Endothelial cell of umbilical vein (primary cell): Measurements from ENCODE around the gene C10orf71. TPM values are rescaled to one million over a fixed set of nuclear protein-coding genes. Genes with fewer than 3 reads are reported as not detected.

Source experiments
- BruUV-seq: library from RNA; stranded (reverse); fragments of 400-500 nt; replicated peaks from 2 replicates; lab custom pipeline; 2021; lab: Mats Ljungman, UMichigan
- CTCF ChIA-PET: fragments of 300-600, 350-600 bp; sonication (Branson Sonifier 250); formaldehyde crosslinking; loops from one replicate; lab custom pipeline; 2021; ENCODE audit warnings: antibody characterized with exemption, inconsistent platforms; lab: Charles Lee
- POLR2A ChIA-PET: fragments of 300-600, 350-600 bp; sonication (Branson Sonifier 250); formaldehyde crosslinking; loops from one replicate; lab custom pipeline; 2021; ENCODE audit warnings: antibody characterized with exemption, inconsistent platforms; lab: Charles Lee
- DNase-seq: peaks from one replicate; pipeline ENCODE4 v3.0.0-alpha.2; 2011; ENCODE audit warnings: low read depth, low spot score
- FAIRE-seq: peaks from 2 replicates; lab custom pipeline; 2011; peaks lifted over from hg19 to GRCh38; lab: Jason Lieb, UNC
- H2AFZ ChIP-seq: 2 replicates; pipeline ENCODE4 v1.6.0; 2012; ENCODE audit warnings: low read depth, low read length, control low read depth, inconsistent platforms
- H3K27ac ChIP-seq: 2 replicates; pipeline ENCODE4 v1.5.1; 2011; ENCODE audit warnings: low read depth, mild to moderate bottlenecking, control low read depth, low read length, moderate library complexity; ENCODE audit not compliant: insufficient read depth
- H3K27me3 ChIP-seq, 2 experiments: 2 replicates each; pipeline versions ENCODE4 v1.6.0 to v1.6.1; 2011; ENCODE audit warnings: low read length in 2 of 2, mixed read lengths in 1 of 2; ENCODE audit not compliant: control insufficient read depth in 2 of 2, insufficient read depth in 2 of 2
- H3K36me3 ChIP-seq, 2 experiments: 2 replicates in 1 of 2; 3 replicates in 1 of 2; pipeline ENCODE4 v1.5.1; 2011; ENCODE audit warnings: low read length in 2 of 2, mild to moderate bottlenecking in 1 of 2, moderate library complexity in 1 of 2; ENCODE audit not compliant: control insufficient read depth in 2 of 2, insufficient read depth in 2 of 2; ENCODE audit errors: extremely low read depth in 1 of 2
- H3K4me1 ChIP-seq: 3 replicates; pipeline ENCODE4 v1.5.1; 2011; ENCODE audit warnings: mild to moderate bottlenecking, low read length; ENCODE audit not compliant: control insufficient read depth, insufficient read depth; ENCODE audit errors: extremely low read depth
- H3K4me2 ChIP-seq: 2 replicates; pipeline ENCODE4 v1.6.1; 2011; ENCODE audit warnings: low read length, control low read depth, mixed read lengths; ENCODE audit not compliant: insufficient read depth
- H3K4me3 ChIP-seq, 3 experiments: fragments of 200-600 bp in 1 of 3; sonication (generic), shearing (Covaris generic) in 1 of 3; replicated peaks in 1 of 3; 2 replicates each; pipeline ENCODE4 v1.5.1; 2011 to 2016; ENCODE audit warnings: control low read depth in 3 of 3, low read length in 3 of 3, mild to moderate bottlenecking in 2 of 3, inconsistent platforms in 1 of 3, low read depth in 1 of 3, moderate library complexity in 1 of 3; ENCODE audit not compliant: insufficient read depth in 1 of 3
- H3K79me2 ChIP-seq: 2 replicates; pipeline ENCODE4 v1.6.0; 2012; ENCODE audit warnings: low read length, inconsistent platforms; ENCODE audit not compliant: control insufficient read depth, insufficient read depth
- H3K9ac ChIP-seq: replicated peaks from 2 replicates; pipeline ENCODE3; 2011; ENCODE audit warnings: low read length, control low read depth; ENCODE audit not compliant: insufficient read depth; ENCODE audit errors: extremely low read depth
- H3K9me1 ChIP-seq: replicated peaks from 3 replicates; pipeline ENCODE4 v1.6.0; 2011; ENCODE audit warnings: mild to moderate bottlenecking, low read length; ENCODE audit not compliant: control insufficient read depth, insufficient read depth; ENCODE audit errors: extremely low read depth
- H3K9me3 ChIP-seq: replicated peaks from 2 replicates; pipeline ENCODE4 v1.5.1; 2012; ENCODE audit warnings: low read length, inconsistent platforms; ENCODE audit not compliant: control insufficient read depth, insufficient read depth
- H4K20me1 ChIP-seq: replicated peaks from 2 replicates; pipeline ENCODE3; 2011; ENCODE audit warnings: mild to moderate bottlenecking, low read length; ENCODE audit not compliant: control insufficient read depth, insufficient read depth; ENCODE audit errors: extremely low read depth
- EZH2 ChIP-seq: IDR thresholded peaks from 2 replicates; pipeline ENCODE4 v1.6.1; 2012; ENCODE audit warnings: borderline replicate concordance, low read depth, mild to moderate bottlenecking, moderate library complexity, low read length, inconsistent platforms; ENCODE audit not compliant: severe bottlenecking
- FOS ChIP-seq: IDR thresholded peaks from 2 replicates; pipeline ENCODE4 v1.6.1; 2011; ENCODE audit warnings: mild to moderate bottlenecking, low read length, moderate library complexity, borderline replicate concordance; ENCODE audit not compliant: insufficient read depth
- GATA2 ChIP-seq: IDR thresholded peaks from 2 replicates; pipeline ENCODE4 v1.7.0; 2011; ENCODE audit warnings: low read depth, mild to moderate bottlenecking, moderate library complexity, mixed read lengths, low read length; ENCODE audit not compliant: insufficient read length, insufficient read depth
- JUN ChIP-seq: IDR thresholded peaks from 2 replicates; pipeline ENCODE4 v1.6.1; 2011; ENCODE audit warnings: borderline replicate concordance, low read depth; ENCODE audit not compliant: insufficient read length, insufficient read depth
- MYC ChIP-seq: IDR thresholded peaks from one replicate; pipeline ENCODE4 v1.6.1; 2011; ENCODE audit warnings: mild to moderate bottlenecking, low read depth, low read length
- POLR2A ChIP-seq: IDR thresholded peaks from 2 replicates; pipeline ENCODE4 v1.6.1; 2012; ENCODE audit warnings: low read depth, mild to moderate bottlenecking, control low read depth, low read length
- POLR2AphosphoS5 ChIP-seq: IDR thresholded peaks from 2 replicates; pipeline ENCODE4 v1.6.1; 2012; ENCODE audit warnings: low read depth, mild to moderate bottlenecking, control low read depth, low read length, moderate library complexity; ENCODE audit not compliant: insufficient read depth
- dilution Hi-C: fragments of 300-500 bp; cut with MboI; formaldehyde crosslinking; loops from one replicate; pipeline ENCODE4 v1.15.0; 2019; ENCODE audit warnings: low sequenced_read_pairs; ENCODE audit not compliant: extremely low pct_ligation_motif_present
- intact Hi-C: fragments of 100-400 bp; cut with micrococcal nuclease; formaldehyde crosslinking; loops from one replicate; pipeline ENCODE4 v1.10.0; 2022
- polyA plus RNA-seq, 4 experiments: library from polyadenylated mRNA; depleted of rRNA in 3 of 4; stranded (reverse) in 3 of 4; unstranded in 1 of 4; fragments of >200 nt; gene quantifications; 2 replicates each; pipeline versions ENCODE4 v1.2.1 to v1.2.3, GENCODE V29; 2011 to 2012; ENCODE audit warnings: missing spikeins in 1 of 4
- total RNA-seq: library from RNA; stranded (reverse); gene quantifications from 2 replicates; pipeline ENCODE4 v1.2.3, GENCODE V29; 2021
- TF ChIP-seq, protein P1 (sequence below): IDR thresholded peaks from 2 replicates; pipeline ENCODE4 v1.6.1; 2011; ENCODE audit not compliant: insufficient read depth, insufficient read length
- TF ChIP-seq, protein P2 (sequence below), 2 donors: IDR thresholded peaks; 1 replicate in 1 of 2; 2 replicates in 1 of 2; pipeline ENCODE4 v1.5.1; 2011; ENCODE audit warnings: low read length in 2 of 2, mild to moderate bottlenecking in 2 of 2, moderate library complexity in 2 of 2, control low read depth in 1 of 2, inconsistent platforms in 1 of 2, low read depth in 1 of 2; ENCODE audit not compliant: insufficient read depth in 1 of 2; ENCODE audit errors: extremely low read depth in 1 of 2

Gene C10orf71
- total and polyA plus RNA-seq, 2 donors (not counting 3 experiments of a cell fraction or from before 2014, with no cell fraction given): not detected

- DNase-seq: no peak
- CTCF ChIA-PET: interaction anchor here (0.9 to 1.5 kb wide), 3 partner anchors 13 to 34 kb away, joined by 3 to 7 read pairs (median 3); no protein-coding TSS in a partner anchor
- H3K9ac ChIP-seq: no peak overlapping the region
- no peaks in the 10 kb centered on the region for H3K9me1 ChIP-seq
- H3K79me2 ChIP-seq: no peaks in the 10 kb centered on the region
- intact Hi-C loops: no loop called here
- H4K20me1 ChIP-seq: no peaks in the 10 kb centered on the region
- no peaks in the 10 kb centered on the region for H3K36me3 ChIP-seq
- POLR2A ChIA-PET: no interaction called here
- peaks cover 7% of the 10 kb centered on the region for H3K4me1 ChIP-seq
- H3K4me3 ChIP-seq: no peak overlapping the region
- FAIRE-seq: no peak
- H3K9me3 ChIP-seq: no peaks in the 10 kb centered on the region
- H2AFZ ChIP-seq: no peak overlapping the region
- H3K27me3 ChIP-seq: peaks cover 2 to 14% of the 10 kb centered on the region in 2 experiments
- no peak overlapping the region for H3K4me2 ChIP-seq
- dilution Hi-C loops: no loop called here
- no peak overlapping the region for H3K27ac ChIP-seq
- TF ChIP-seq GATA2 (no peak), FOS (no peak), POLR2A (no peak), JUN (no peak), EZH2 (no peak), MYC (no peak), POLR2AphosphoS5 (no peak)
- TF ChIP-seq, protein P1, sequence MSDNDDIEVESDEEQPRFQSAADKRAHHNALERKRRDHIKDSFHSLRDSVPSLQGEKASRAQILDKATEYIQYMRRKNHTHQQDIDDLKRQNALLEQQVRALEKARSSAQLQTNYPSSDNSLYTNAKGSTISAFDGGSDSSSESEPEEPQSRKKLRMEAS: no peak
- TF ChIP-seq, protein P2, sequence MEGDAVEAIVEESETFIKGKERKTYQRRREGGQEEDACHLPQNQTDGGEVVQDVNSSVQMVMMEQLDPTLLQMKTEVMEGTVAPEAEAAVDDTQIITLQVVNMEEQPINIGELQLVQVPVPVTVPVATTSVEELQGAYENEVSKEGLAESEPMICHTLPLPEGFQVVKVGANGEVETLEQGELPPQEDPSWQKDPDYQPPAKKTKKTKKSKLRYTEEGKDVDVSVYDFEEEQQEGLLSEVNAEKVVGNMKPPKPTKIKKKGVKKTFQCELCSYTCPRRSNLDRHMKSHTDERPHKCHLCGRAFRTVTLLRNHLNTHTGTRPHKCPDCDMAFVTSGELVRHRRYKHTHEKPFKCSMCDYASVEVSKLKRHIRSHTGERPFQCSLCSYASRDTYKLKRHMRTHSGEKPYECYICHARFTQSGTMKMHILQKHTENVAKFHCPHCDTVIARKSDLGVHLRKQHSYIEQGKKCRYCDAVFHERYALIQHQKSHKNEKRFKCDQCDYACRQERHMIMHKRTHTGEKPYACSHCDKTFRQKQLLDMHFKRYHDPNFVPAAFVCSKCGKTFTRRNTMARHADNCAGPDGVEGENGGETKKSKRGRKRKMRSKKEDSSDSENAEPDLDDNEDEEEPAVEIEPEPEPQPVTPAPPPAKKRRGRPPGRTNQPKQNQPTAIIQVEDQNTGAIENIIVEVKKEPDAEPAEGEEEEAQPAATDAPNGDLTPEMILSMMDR (IDR thresholded peaks at IDR 0.05; ENCODE audit: extremely low read depth in 1 of 2, insufficient read depth in 1 of 2, low read depth in 1 of 2, low read length in 2 of 2): no peak
- no TSS peak for BruUV-seq
These were observed 74.4 kb downstream of the C10orf71 start for GRCh38 chr10:49373361-49373760.
